GM18498 (cell line): ENCODE data around the gene LSM14B.

Experiments
- ATAC-seq: cut with Tn5 transposase; IDR thresholded peaks from one replicate; pipeline ENCODE4 v1.9.1; 2021; ENCODE audit warnings: mild to moderate bottlenecking, moderate library complexity; ENCODE audit not compliant: unreplicated experiment

The LSM14B gene

GRCh38 chr20:62131560-62132320 lies 9.5 kb downstream of the LSM14B start:
- ATAC-seq, result no peak

- ATAC-seq, result no peak
These were observed 10.1 kb downstream of the LSM14B start for GRCh38 chr20:62132421-62132820.

GRCh38 chr20:62133051-62133845 lies 11.0 kb downstream of the LSM14B start:
- ATAC-seq, result no peak

- no peak for ATAC-seq
These were observed 11.6 kb downstream of the LSM14B start for GRCh38 chr20:62133864-62134263.

GRCh38 chr20:62134735-62135231 lies 12.5 kb downstream of the LSM14B start:
- no peak for ATAC-seq

GRCh38 chr20:62135573-62136266 lies 13.4 kb downstream of the LSM14B start:
- no peak for ATAC-seq

- peak; percentile 50 for ATAC-seq
These were observed 14.2 kb downstream of the LSM14B start for GRCh38 chr20:62136283-62137091.

GRCh38 chr20:62137092-62137384 lies 14.8 kb downstream of the LSM14B start:
- no peak for ATAC-seq

- no peak for ATAC-seq
These were observed 15.4 kb downstream of the LSM14B start for GRCh38 chr20:62137478-62138203.

GRCh38 chr20:62138204-62138543 lies 15.9 kb downstream of the LSM14B start:
- ATAC-seq, result no peak

- no peak for ATAC-seq
These were observed 16.6 kb downstream of the LSM14B start for GRCh38 chr20:62138912-62139311.

- no peak for ATAC-seq
These were observed 17.4 kb downstream of the LSM14B start for GRCh38 chr20:62139636-62140035.

GRCh38 chr20:62141043-62141396 lies 18.7 kb downstream of the LSM14B start:
- no peak for ATAC-seq

GRCh38 chr20:62141397-62142251 lies 19.3 kb downstream of the LSM14B start:
- no peak for ATAC-seq

- ATAC-seq, result peak; percentile 22
These were observed 20.2 kb downstream of the LSM14B start for GRCh38 chr20:62142252-62143080.

- peak; percentile 78 for ATAC-seq
These were observed 21.0 kb downstream of the LSM14B start, which contains the start of the genes PSMA7 and SS18L1 for GRCh38 chr20:62143081-62143956. Gene PSMA7, minus strand, starts transcription at chr20:62143394. Its CDS starts 91 bp downstream, at chr20:62143303. Gene SS18L1, plus strand, starts transcription at chr20:62143769. Its CDS starts 52 bp downstream, at chr20:62143821.
